Measurements from ENCODE around the gene ATP6AP2.
A peak's percentile ranks its signal among the peaks of the same experiment; 100 is the strongest.
"Not testable (repeated sequence)": the region's sequence is repeated elsewhere in the genome, so short reads cannot be mapped to it uniquely, and the experiment has no call there.

The ATP6AP2 gene, protein sequence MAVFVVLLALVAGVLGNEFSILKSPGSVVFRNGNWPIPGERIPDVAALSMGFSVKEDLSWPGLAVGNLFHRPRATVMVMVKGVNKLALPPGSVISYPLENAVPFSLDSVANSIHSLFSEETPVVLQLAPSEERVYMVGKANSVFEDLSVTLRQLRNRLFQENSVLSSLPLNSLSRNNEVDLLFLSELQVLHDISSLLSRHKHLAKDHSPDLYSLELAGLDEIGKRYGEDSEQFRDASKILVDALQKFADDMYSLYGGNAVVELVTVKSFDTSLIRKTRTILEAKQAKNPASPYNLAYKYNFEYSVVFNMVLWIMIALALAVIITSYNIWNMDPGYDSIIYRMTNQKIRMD

DNA sequence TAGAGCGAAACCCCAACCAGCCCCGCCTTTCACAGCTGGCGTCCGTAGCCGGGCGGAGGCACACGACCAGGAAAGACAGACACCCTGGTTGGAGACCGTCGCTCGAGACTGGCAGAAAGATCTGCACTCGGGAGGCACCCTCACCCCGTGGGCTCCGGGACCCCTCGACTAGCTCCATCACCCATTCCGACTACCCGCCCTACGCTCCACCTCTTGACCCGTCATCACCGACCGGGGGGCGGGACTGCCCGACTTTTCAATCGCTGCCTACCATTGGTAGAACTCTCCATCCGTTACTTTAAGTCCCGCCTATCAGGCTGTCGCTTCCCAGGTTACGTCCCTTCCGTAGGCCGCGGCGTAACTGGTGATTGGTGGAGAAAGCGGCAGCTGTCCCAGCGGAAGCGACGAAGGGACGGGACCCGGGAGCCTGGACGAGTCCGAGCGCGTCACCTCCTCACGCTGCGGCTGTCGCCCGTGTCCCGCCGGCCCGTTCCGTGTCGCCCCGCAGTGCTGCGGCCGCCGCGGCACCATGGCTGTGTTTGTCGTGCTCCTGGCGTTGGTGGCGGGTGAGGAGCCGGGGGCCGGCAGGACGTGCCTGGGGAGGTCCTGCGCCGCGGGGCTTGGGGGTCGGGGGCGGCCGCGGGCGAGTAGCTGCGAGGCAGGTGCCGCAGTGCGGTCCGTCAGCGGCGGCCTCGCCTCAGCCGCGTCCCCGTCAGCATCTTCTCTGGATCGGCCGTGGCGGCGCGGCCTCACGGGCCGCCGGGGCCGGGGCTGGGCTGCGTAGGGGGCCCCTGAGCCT lies at the start of gene ATP6AP2:
Gene ATP6AP2 (plus strand): TSS at position 434 of the 799 bp plus-strand sequence. CDS start 96 bp downstream, at position 530.
- DNase-seq = peak; percentile 78 to 79

DNA sequence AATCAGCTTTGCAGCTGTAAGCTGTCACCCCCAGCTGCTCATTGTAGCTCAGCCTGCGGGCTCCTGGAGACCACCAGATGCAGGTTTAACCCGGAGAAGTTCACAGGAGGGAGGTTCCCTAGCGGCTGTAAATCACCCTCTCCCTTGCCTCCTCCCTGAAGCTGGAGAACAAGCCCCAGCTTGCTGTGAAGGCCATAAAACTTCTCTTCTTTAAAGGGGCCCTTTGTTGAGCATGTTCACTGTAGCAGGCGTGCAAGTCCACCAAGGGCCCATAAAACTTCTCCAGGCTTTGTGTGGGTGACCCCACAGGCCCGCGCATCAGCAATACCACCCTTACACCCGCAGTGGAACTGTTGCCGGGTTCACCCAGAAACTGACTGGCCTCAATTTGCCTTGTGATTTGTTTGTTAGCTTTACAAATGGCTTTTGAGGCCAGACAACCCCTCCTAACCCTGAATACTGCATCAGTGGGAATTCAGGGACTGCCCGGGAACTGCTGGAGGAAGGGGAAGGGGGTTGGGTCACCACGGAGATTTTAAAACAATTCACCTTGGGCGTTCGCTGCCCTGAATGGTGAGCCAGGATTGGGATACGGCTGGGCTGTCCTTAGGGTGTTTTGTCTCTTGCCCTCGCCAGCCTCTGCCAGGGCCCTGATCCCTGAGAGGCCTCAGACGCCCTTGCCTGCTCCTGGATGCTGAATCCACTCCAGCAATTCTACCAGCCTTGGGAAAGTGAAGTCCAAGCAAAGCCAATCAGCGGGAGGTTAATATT lies 49.5 kb upstream of the ATP6AP2 start:
- DNase-seq = no peak

DNA sequence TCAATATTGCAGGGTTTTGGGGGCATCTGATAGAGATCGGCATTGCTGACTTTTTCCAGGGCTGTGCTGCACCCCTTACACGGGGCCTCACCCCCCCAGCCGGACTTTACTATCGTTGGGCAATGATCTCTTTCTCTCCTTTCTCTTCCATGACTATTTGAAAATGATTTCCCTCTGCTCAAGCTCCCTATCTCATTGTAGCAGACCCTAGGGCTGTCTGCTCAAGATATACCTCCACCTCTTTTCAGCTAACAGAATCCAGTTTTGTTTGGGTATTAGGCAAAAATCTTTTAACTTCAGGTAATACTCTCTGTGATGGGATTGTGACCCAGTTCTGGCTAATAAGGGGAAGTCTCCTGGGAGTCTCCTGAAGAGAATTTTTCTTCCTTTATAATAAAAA lies 43.5 kb upstream of the ATP6AP2 start:
- no peak for DNase-seq

DNA sequence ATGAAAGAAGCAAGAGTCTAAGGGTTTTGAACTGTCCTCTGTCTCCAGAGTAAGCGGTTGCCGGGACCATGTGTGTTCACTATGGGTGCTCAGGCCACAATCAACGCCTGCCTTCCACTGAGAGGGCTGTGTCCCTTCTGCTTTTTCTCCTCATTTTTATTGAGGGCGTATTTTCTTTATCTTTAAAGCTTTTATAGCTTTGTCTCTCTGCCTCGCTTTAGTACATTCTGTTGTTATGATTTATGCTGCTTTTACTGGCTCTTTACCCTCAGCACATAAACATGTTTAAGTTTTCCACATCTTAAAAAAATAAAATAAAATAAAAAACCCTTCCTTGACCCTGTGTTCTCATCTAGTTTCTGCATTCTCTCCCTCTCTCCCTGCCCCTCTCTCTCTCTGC lies 42.4 kb upstream of the ATP6AP2 start:
- DNase-seq = no peak

DNA sequence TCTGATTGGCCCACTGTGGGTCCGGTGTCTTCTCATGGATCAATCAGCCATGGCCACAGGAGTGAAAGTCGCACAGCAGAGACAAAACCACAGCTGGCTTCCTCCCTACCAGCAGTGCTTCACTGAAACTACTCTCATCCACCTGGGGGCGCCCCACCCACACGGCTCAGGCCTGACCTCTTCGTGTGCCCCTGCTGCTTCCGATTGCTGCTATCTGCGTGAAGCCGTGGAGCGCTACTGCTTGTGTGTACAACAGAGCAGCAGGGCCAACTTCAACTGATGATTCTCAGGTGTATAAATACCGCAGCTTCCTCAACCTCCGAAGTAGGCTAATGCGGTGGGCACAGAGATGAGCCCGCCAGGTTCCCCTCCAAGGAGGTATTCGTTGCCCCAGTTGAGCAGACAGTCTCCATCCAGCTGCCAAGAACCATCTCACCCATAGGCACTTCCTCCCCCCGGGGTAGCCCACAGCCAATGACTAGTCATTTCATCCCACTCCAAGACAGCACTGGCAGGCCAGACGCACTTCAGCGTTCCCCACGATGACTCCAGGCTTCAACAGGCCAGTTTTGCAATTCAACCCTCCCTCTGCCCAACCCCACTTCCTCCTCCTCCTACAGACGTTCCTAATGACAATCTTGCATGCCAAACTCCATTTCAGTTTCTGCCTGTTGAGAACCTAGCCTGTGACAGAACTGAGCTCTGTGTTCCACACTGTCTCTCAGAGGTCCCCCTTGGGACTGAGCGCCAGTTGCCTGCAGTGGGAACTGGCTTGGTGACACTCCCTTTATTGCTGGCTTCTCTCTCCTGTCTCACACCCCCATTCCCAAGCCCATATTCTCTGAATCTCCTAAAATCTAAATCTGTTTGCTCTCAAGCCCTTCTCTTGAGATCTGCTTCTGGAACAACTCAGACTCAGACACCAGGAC lies 41.3 kb upstream of the ATP6AP2 start:
- DNase-seq = peak; percentile 50 to 61

DNA sequence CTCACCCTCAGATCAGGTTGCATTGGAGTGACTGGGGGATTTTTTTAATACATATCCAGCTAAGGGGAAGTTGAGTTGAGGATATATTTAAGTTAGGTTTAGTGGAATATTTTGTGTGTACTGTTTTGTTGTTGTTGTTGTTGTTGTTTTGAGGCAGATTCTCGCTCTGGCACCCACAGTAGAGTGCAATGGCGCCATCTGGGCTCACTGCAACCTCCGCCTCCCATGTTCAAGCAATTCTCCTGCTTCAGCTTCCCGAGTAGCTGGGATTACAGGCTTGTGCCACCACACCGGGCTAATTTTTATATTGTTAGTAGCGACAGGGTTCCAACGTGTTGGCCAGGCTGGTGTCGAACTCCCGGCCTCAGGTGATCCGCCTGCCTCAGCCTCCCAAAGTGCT lies 38.6 kb upstream of the ATP6AP2 start:
- DNase-seq = no peak

DNA sequence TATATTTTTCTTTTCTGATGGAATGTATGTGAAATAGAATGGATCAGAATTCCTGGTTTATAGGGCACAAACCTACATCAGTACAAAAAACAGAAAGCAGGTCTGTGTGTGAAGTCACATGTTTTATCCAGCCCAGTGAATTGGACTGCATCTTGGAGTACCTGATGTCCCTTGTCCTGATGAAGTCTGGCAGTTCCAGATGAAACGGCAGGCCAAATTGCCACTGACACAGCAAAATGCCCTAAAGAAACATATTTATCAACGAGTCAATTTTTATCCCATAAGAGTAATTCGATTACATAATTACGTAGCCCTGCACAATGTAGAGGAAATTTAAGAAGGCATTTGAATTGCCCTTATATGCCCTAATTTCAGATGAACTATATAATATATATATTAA lies 37.8 kb upstream of the ATP6AP2 start:
- no peak for DNase-seq

DNA sequence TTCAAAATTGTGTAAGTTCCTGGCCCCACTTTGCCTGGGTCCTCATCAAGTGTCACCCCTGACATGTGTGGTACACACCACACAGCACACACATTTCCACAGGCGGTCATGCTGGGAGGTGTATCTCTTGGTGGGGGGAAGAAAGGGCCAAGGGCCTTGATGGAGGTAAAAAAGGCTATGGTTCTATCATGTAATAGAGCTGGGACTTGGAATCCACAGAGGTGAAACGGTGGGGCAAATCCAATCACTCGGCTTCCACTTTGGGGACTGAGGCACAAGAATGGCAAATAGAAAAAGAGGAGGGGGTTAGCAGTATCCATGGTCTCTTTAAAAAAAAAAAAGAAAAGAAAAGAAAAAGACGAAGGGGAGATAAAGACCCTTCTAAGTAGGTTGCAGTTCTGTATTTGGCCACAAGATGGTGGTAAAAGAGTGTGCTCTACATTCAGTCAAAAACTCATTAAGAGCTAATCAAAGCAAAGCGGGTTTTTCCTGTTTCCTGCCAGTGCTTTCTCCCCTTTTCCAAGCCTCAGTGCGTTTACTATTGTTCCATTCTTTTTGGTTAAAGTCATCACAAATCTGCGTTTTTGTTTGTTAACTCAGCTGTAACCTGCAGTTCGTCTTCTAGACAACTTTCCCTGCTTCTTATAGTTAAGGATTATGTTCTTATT lies 37.0 kb upstream of the ATP6AP2 start:
- DNase-seq = peak; percentile 7 to 10

DNA sequence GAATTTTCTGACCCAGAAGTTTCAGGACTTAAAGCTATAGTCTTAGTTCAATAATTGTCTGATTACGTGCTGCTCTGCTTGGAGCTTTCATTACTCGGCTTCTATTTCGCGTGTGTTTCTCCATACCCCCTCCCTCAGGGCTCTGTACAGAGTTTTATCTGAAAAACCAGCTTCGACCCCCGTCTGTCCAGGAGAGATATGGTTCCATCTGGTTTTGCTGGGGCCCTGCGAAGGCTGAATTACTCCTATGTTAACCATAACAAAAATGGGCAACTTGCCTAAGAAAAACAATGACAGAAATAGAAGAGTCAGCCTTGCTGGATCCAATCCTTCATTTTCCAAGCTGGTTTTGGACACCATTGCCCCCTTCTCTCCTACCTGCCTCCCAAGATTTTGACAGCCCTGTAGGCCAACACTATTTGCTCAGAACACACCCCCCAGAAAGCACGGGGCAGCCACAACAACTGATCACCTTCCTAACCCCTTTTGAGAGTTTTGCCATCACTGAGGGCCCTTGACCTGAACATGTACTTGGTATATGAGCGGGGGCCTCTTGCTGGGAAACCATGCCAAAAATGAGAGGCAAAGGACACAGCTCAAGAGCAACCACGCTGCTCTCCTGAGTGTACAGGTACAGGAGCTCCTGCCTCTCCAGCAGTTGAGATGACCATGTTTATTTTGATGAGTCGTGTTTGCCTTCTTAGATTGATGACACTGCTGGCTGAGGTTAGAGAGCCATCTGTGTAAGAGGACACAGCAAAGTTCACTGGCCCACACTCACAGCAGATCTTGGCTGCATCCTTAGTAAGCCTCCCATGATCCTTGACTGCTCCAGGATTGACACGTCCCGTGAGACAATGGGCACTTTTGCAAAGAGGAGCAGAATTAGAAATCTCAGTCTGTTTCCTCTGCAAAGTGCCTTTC lies 36.2 kb upstream of the ATP6AP2 start:
- DNase-seq = no peak

DNA sequence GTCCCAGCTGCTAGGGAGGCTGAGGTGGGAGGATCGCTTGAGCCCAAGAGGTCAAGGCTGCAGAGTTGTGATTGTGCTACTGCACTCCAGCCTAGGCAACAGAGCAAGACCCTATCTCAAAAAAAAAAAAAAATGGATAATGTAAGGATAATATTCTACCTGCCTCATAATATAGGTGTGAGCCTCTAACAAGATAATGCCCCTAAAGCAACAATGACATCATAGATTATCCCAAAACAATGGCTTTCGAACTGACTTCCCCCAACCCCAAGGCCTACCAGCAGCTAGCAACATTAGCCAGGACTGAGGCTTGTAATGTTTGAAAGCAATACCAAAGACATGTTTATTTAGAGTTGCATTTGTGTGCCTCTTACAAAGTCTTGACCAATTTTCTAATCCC lies 33.9 kb upstream of the ATP6AP2 start:
- no peak for DNase-seq

DNA sequence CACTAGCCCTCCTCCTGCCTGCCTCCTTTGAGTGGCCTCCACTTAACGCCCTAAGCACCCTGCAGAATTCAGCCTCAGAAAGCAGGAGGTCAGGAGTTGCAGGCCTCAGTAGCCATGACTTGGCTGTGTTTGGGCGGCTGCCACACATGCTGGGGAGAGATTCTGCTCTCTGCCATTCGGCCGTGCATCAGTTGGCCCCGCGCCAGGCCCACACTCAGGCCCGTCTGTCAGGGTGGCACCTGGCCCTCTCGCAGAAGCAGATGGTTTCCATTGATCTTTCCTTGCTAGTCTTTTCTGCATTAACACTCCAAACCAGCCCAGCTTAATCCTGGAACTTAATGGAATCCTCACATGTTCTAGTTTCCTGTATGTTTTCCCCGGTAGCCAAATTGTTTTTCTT lies 30.7 kb upstream of the ATP6AP2 start:
- no peak for DNase-seq

DNA sequence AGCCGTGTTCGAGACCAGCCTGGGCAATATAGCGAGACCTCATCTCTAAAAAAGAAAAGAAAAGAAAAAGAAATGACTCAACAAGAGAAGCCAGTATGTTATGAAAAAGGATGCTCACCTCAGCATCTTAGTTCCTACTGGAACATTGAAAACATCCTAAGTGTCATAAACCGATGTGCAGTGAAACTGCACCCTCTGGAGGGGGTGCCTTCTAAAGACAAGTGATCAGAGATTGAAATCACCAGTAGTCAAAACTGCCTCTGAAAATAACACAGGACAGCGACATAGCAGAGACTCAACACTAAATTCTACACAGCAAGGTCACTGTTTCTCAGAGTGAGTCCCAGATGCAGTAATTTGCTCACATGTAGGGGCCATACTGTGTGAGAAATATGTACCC lies 28.0 kb upstream of the ATP6AP2 start:
- no peak for DNase-seq

DNA sequence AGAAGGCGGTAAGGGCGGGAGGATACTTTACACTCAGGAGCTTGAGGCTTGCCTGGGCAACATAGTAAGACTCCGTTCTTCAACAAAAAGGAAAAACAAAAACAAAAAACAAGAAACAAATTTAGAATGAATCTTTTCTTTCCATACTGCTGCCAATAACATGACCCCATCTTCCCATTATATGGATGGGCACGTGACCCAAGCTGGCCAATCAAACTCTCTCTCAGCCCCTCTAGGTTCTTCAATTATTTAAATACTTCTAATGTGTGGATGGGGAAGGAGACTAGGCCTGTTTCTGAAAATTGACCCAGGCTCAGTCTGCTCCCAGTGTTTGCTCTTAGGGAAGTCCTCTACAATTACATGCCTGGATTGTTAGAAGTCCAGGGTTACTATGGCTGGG lies 22.2 kb upstream of the ATP6AP2 start:
- no peak for DNase-seq

DNA sequence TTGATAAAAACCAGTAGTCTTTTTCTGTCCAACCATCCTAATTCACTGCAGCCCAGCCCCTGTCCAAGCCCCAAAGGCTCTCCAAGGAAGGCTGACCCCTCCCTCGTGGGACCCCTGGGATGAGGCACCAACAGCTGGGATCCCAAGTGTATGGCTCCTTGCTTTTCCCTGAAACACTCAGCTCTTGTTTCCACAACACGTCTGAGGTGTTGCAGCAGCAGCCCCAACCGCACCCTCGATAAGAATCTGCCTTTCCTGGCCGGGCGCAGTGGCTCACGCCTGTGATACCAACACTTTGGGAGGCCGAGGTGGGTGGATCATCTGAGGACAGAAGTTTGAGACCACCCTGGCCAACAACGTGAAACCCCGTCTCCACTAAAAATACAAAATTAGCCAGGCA lies 17.0 kb upstream of the ATP6AP2 start:
- DNase-seq = no peak

DNA sequence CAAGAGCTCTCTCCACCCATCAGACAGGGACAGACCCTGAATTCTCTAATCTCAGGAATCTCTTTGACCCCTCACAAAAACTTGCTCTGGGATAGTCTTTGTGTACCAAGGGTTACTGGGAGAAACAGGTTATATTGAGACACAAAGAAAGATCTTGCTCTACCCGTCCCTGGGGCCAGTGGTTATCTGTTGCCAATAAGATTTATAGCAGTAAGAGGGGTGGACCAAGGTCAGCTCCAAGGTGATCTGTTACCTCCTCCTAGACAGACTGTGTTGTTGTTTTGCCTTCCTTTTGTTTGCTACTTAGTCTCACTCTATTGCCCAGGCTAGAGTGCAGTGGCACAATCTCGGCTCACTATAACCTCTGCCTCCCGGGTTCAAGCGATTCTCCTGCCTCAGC lies 16.3 kb upstream of the ATP6AP2 start:
- no peak for DNase-seq

DNA sequence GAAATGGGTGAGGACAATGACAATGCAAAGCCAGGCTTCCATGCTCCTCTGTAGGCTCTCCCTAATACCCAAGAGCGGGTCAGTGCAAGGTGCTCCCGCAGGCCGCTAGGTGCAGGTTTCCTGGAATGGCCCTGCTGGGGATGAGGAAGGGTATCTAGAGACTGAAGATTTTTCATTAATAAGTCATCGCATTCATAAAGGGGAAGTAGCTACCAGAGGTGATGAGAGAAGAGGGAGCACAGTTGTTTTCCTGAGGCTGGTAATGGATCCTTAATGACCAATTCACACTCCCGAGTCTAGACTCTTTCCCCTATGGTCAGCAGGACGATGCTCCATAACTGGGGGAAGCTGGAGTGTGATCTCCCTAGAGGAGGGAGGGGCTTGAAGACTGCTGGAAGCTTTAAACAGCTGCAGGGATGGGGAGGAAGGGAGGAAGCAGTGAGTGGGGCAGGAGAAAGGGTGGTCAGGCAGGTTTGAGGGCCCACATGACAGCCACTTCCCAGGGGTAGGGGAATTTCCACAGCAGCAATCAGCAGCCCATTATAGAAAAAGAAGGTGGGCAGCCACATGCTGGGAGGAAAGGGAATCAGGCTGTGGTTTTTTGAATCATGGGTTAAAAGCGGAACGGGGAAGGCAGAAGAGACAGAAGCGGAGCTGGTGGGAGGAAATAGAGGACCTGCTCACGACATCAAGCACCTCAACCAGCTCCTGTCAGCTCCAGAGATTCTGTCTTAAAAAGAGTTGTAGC lies 10.2 kb upstream of the ATP6AP2 start:
- no peak for DNase-seq

DNA sequence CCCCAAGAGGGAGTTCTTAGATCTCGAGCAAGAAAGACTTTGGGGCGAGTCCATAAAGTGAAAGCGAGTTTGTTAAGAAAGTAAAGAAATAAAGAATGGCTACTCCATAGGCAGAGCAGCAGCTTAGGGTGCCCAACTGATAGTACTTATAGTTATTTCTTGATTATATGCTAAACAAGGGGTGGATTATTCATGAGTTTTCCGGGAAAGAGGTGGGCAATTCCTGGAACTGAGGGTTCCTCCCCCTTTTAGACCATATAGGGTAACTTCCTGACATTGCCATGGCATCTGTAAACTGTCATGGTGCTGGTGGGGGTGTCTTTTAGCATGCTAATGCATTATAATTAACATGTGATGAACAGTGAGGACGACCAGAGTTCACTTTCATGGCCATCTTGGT lies 9.6 kb upstream of the ATP6AP2 start:
- peak; percentile 33 to 34 for DNase-seq

DNA sequence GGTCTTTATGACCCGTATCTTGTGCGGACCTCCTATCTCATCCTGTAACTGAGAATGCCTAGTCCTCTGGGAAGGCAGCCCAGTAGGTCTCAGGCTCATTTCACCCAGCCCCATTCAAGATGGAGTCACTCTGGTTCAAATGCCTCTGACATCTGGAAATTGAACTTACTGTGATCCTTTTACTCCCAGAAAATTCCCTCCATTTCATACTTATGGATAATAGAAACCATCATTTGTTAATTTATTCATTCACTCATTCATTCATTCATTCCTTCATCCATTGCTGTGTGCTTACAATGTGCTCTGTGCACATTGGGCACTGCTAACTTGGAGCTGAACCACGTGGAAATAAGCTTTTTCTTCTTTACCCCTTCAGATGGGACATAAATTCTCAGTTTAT lies 9.2 kb upstream of the ATP6AP2 start:
- DNase-seq = no peak

DNA sequence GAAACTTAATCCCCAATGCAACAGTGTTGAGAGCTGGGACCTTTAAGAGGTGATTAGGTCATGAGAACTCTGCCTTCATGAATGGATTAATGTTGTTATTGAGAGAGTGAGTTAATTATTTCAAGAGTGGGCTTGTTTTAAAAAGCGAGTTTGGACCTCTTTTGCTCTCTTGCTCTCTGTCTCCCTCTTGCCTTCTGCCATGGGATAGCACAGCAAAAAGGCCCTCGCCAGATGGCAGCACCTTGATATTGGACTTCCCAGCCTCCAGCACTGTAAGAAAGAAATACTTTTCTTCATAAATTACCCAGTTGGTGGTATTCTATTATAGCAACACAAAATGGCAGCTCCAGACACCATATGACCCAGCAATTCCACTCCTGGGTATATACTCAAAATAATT lies 7.0 kb upstream of the ATP6AP2 start:
- DNase-seq = peak in 1 of 2 donors; percentile 16

DNA sequence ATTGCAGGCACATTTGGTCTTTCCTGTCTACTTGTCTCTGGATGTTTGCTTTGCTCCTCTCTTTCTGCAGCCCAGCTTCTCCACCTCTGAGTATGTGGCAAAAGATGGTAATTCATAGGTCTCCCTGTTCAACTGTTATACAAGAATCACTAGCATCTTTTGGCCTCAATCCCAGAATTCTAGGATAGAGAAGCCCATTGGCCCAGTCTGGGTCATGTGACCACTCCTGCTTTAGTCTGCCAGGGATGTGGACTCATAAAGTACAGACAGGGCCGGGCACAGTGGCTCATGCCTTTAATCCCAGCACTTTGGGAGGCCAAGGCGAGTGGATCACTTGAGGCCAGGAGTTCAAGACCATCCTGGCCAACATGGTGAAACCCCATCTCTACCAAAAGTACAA lies 5.4 kb upstream of the ATP6AP2 start:
- not testable (repeated sequence) for DNase-seq

Measured in stimulated activated CD4-positive, alpha-beta T cell treated with anti-CD3 and anti-CD28 coated beads, Interleukin-2, amount 100 ng/mL, for 48 hours (primary cell).